MM.1S (cell line): Measurements from ENCODE around the gene TOM1.

Source experiments
- DNase-seq: peaks from one replicate; pipeline ENCODE4 v3.0.0-alpha.2; 2015
- H2AFZ ChIP-seq: fragments of 300-600 bp; sonication (generic); 2 replicates; pipeline ENCODE4 v1.6.0; 2016; ENCODE audit warnings: antibody characterized with exemption, low read length
- H3F3A ChIP-seq: fragments of 300-600 bp; sonication (generic); 2 replicates; pipeline ENCODE4 v1.6.1; 2016; ENCODE audit warnings: mild to moderate bottlenecking, antibody characterized with exemption, low read length, moderate library complexity, mixed read lengths; ENCODE audit not compliant: insufficient read depth
- H3K27ac ChIP-seq: fragments of 300-600 bp; sonication (generic); 2 replicates; pipeline ENCODE4 v1.5.1; 2016; ENCODE audit warnings: mild to moderate bottlenecking, low read length
- H3K27me3 ChIP-seq: fragments of 300-600 bp; sonication (generic); replicated peaks from 2 replicates; pipeline ENCODE4 v1.6.0; 2016; ENCODE audit warnings: low read length; ENCODE audit not compliant: insufficient read depth
- H3K36me3 ChIP-seq: fragments of 300-600 bp; sonication (generic); replicated peaks from 2 replicates; pipeline ENCODE4 v1.6.1; 2016; ENCODE audit warnings: mild to moderate bottlenecking, low read length, mixed read lengths; ENCODE audit not compliant: insufficient read depth
- H3K4me1 ChIP-seq: fragments of 300-600 bp; sonication (generic); 2 replicates; pipeline ENCODE4 v1.6.1; 2016; ENCODE audit warnings: low read length, mixed read lengths
- H3K4me2 ChIP-seq: fragments of 300-600 bp; sonication (generic); 2 replicates; pipeline ENCODE4 v1.6.0; 2016; ENCODE audit warnings: low read depth, low read length
- H3K4me3 ChIP-seq: fragments of 300-600 bp; sonication (generic); 2 replicates; pipeline ENCODE4 v1.5.1; 2016; ENCODE audit warnings: low read length, mixed read lengths
- H3K79me2 ChIP-seq: fragments of 300-600 bp; sonication (generic); 2 replicates; pipeline ENCODE4 v1.6.1; 2016; ENCODE audit warnings: mixed run types, low read length, mixed read lengths
- H3K9ac ChIP-seq: fragments of 300-600 bp; sonication (generic); 2 replicates; pipeline ENCODE4 v1.6.1; 2016; ENCODE audit warnings: low read length, mixed read lengths
- H3K9me2 ChIP-seq: fragments of 300-600 bp; sonication (generic); replicated peaks from 2 replicates; pipeline ENCODE4 v1.6.1; 2016; ENCODE audit warnings: mild to moderate bottlenecking, low read length, mixed read lengths; ENCODE audit not compliant: insufficient read depth
- H3K9me3 ChIP-seq: fragments of 300-600 bp; sonication (generic); replicated peaks from 2 replicates; pipeline ENCODE4 v1.6.1; 2016; ENCODE audit warnings: mild to moderate bottlenecking, low read length, mixed read lengths; ENCODE audit not compliant: insufficient read depth
- H4K20me1 ChIP-seq: fragments of 300-600 bp; sonication (generic); 2 replicates; pipeline ENCODE4 v1.6.1; 2016; ENCODE audit warnings: mild to moderate bottlenecking, low read length, moderate library complexity, mixed read lengths; ENCODE audit not compliant: insufficient read depth
- EZH2 ChIP-seq: fragments of 300-600 bp; sonication (generic); optimal IDR thresholded peaks from 2 replicates; pipeline ENCODE3; 2017; ENCODE audit warnings: low read depth, mild to moderate bottlenecking, antibody characterized with exemption, low read length, mixed read lengths
- EZH2phosphoT487 ChIP-seq: fragments of 300-600 bp; sonication (generic); IDR thresholded peaks from 2 replicates; pipeline ENCODE4 v1.6.1; 2018; ENCODE audit warnings: antibody characterized with exemption, low read length
- TF ChIP-seq, protein P1 (sequence below): fragments of 300-600 bp; sonication (generic); IDR thresholded peaks from 2 replicates; pipeline ENCODE4 v1.5.1; 2016; ENCODE audit warnings: antibody characterized with exemption, low read length, mixed read lengths

The TOM1 gene

DNA sequence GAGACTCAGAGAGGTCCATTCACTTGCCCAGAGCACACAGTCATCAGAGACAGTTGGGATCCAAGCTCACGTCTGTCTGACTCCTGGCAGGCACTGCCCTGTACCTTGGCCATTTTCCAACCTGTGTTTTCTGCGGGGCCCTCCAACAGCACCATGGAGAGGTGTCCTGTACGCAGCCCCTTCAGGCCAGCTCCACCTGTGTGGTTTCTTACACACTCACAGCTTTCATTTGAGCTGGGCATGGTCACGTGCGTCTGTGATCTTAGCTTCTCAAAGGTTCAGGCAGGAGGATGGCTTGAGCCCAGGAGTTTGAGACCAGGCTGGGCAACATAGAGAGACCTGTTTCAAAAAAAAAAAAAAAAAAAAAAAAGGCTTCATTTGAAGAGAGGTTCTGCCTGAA lies 24.4 kb downstream of the TOM1 start:
- Histone ChIP-seq H3K4me3 (no peak overlapping the region), H3K9me2 (no peaks in the 10 kb centered on the region), H3K9me3 (no peaks in the 10 kb centered on the region), H3K36me3 (no peaks in the 10 kb centered on the region), H4K20me1 (no peaks in the 10 kb centered on the region), H3K79me2 (no peaks in the 10 kb centered on the region), H3K4me2 (no peak overlapping the region), H3K27ac (no peak overlapping the region), H2AFZ (no peak overlapping the region), H3K9ac (no peak overlapping the region), H3K4me1 (no peaks in the 10 kb centered on the region), H3F3A (no peaks in the 10 kb centered on the region), H3K27me3 (no peaks in the 10 kb centered on the region)
- no peak for TF ChIP-seq EZH2phosphoT487
- TF ChIP-seq, protein P1, sequence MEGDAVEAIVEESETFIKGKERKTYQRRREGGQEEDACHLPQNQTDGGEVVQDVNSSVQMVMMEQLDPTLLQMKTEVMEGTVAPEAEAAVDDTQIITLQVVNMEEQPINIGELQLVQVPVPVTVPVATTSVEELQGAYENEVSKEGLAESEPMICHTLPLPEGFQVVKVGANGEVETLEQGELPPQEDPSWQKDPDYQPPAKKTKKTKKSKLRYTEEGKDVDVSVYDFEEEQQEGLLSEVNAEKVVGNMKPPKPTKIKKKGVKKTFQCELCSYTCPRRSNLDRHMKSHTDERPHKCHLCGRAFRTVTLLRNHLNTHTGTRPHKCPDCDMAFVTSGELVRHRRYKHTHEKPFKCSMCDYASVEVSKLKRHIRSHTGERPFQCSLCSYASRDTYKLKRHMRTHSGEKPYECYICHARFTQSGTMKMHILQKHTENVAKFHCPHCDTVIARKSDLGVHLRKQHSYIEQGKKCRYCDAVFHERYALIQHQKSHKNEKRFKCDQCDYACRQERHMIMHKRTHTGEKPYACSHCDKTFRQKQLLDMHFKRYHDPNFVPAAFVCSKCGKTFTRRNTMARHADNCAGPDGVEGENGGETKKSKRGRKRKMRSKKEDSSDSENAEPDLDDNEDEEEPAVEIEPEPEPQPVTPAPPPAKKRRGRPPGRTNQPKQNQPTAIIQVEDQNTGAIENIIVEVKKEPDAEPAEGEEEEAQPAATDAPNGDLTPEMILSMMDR, result no peak
- TF ChIP-seq EZH2, result no peak
- DNase-seq, result no peak

DNA sequence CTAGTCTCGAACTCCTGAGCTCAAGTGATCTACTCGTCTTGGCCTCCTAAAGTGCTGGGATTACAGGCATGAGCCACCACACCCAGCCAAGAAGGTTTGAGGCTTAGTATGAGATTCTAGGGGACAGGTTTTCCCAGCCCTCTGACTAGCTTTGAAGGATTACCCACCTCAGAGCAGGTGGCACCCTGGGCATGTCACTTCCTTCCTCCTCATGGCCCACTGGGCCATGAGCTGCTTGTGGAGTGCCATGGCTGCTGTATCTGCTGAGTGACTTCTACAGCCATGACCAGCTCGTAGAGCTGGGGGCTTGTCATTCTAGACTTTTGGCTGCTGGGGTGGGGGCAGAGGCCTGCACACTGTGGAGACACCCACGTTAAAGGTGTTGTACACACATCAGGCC lies 25.1 kb downstream of the TOM1 start:
- H3K27ac ChIP-seq, result no peak overlapping the region
- H3K9me2 ChIP-seq, result no peaks in the 10 kb centered on the region
- no peak overlapping the region for H2AFZ ChIP-seq
- H4K20me1 ChIP-seq, result no peaks in the 10 kb centered on the region
- no peaks in the 10 kb centered on the region for H3K36me3 ChIP-seq
- TF ChIP-seq, protein P1, result no peak
- TF ChIP-seq EZH2phosphoT487, result no peak
- no peak for TF ChIP-seq EZH2
- no peak overlapping the region for H3K4me3 ChIP-seq
- H3K4me2 ChIP-seq, result no peak overlapping the region
- no peak overlapping the region for H3K9ac ChIP-seq
- H3F3A ChIP-seq, result no peaks in the 10 kb centered on the region
- H3K27me3 ChIP-seq, result no peaks in the 10 kb centered on the region
- no peak for DNase-seq
- no peaks in the 10 kb centered on the region for H3K4me1 ChIP-seq
- no peaks in the 10 kb centered on the region for H3K9me3 ChIP-seq
- H3K79me2 ChIP-seq, result no peaks in the 10 kb centered on the region

DNA sequence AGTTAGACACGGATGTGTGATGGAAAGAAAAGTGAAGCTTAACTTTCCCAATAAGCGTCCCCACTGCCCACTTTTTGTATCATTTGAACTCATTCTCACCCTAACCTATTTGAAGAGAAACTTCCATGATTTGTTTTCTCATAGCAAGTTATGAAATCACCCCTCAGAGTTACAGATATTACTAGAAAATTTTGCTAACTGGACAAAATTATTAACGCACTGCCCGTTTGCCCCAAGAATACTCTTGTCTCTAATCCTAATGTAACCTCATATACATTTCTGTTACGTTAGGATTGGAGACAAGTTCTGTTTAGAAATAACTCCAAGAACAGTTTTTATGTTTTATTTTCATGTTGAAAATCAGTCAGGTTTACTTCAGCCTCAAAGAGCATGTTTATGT lies 25.5 kb downstream of the TOM1 start:
- H4K20me1 ChIP-seq, result no peaks in the 10 kb centered on the region
- H3K4me2 ChIP-seq, result no peak overlapping the region
- H3K9me3 ChIP-seq, result no peaks in the 10 kb centered on the region
- H3K4me1 ChIP-seq, result no peaks in the 10 kb centered on the region
- H3K27ac ChIP-seq, result no peak overlapping the region
- H3F3A ChIP-seq, result no peaks in the 10 kb centered on the region
- DNase-seq, result no peak
- H3K36me3 ChIP-seq, result no peaks in the 10 kb centered on the region
- H3K79me2 ChIP-seq, result no peaks in the 10 kb centered on the region
- no peaks in the 10 kb centered on the region for H3K9me2 ChIP-seq
- no peak overlapping the region for H3K9ac ChIP-seq
- no peak overlapping the region for H3K4me3 ChIP-seq
- no peaks in the 10 kb centered on the region for H3K27me3 ChIP-seq
- no peak overlapping the region for H2AFZ ChIP-seq
- no peak for TF ChIP-seq EZH2
- no peak for TF ChIP-seq EZH2phosphoT487
- TF ChIP-seq, protein P1, result no peak
